Activated CD8-positive, alpha-beta memory T cell treated with anti-CD3 and anti-CD28 coated beads for 4 hours (primary cell): ENCODE data around the gene SNAPC2.
"Not testable (repeated sequence)": the region's sequence is repeated elsewhere in the genome, so short reads cannot be mapped to it uniquely, and the experiment has no call there.

ENCODE experiments used
- DNase-seq, 2 donors: peaks; one replicate each; pipeline ENCODE4 v3.0.0-alpha.2; 2020; ENCODE audit warnings: low read depth in 2 of 2

SNAPC2 gene

GRCh38 chr19:7921302-7921966 is 1.3 kb downstream of the SNAPC2 start:
- DNase-seq, result no peak

- DNase-seq, result no peak
These were observed 2.1 kb downstream of the SNAPC2 start for GRCh38 chr19:7921967-7922835.

GRCh38 chr19:7922836-7923195 is 2.7 kb downstream of the SNAPC2 start:
- no peak for DNase-seq

GRCh38 chr19:7923295-7924191 is 3.4 kb downstream of the SNAPC2 start:
- no peak for DNase-seq

- DNase-seq, result no peak
These were observed 4.1 kb downstream of the SNAPC2 start for GRCh38 chr19:7924241-7924640.

GRCh38 chr19:7924651-7925170 is 4.6 kb downstream of the SNAPC2 start:
- DNase-seq, result no peak

GRCh38 chr19:7925171-7925851 is 5.2 kb downstream of the SNAPC2 start:
- DNase-seq, result peak; percentile 58 to 64

GRCh38 chr19:7926021-7926726 is 6.0 kb downstream of the SNAPC2 start, which contains the start of gene CTXN1:
Gene CTXN1, minus strand, starts transcription at chr19:7926135. Its CDS starts 597 bp downstream, at chr19:7925538.
- peak; percentile 47 to 61 for DNase-seq

GRCh38 chr19:7926727-7927604 is 6.8 kb downstream of the SNAPC2 start:
- no peak for DNase-seq

GRCh38 chr19:7927605-7928333 is 7.6 kb downstream of the SNAPC2 start:
- DNase-seq, result no peak

- no peak for DNase-seq
These were observed 8.2 kb downstream of the SNAPC2 start for GRCh38 chr19:7928334-7928706.

GRCh38 chr19:7928741-7929701 is 8.9 kb downstream of the SNAPC2 start:
- DNase-seq, result no peak

- DNase-seq, result not testable (repeated sequence)
These were observed 9.9 kb downstream of the SNAPC2 start for GRCh38 chr19:7930030-7930429.

- DNase-seq, result no peak
These were observed 10.6 kb downstream of the SNAPC2 start for GRCh38 chr19:7930765-7931164.

- no peak for DNase-seq
These were observed 11.3 kb downstream of the SNAPC2 start for GRCh38 chr19:7931221-7932061.

- no peak for DNase-seq
These were observed 12.3 kb downstream of the SNAPC2 start for GRCh38 chr19:7932276-7932929.
